H1 (cell line): ENCODE results near the gene ZNF385D. TPM values are rescaled to one million over a fixed set of nuclear protein-coding genes. Genes with fewer than 3 reads are reported as not detected.

ENCODE experiments used
- CTCF ChIA-PET: fragments of 300-600 bp; sonication (Branson Sonifier 250); formaldehyde crosslinking; loops from one replicate; lab custom pipeline; 2021; ENCODE audit not compliant: partially characterized antibody; lab: Charles Lee
- POLR2A ChIA-PET: fragments of 300-600 bp; sonication (Branson Sonifier 250); formaldehyde crosslinking; loops from one replicate; lab custom pipeline; 2021; ENCODE audit warnings: inconsistent platforms; ENCODE audit not compliant: partially characterized antibody; lab: Charles Lee
- DNase-seq, 2 experiments: peaks; one replicate each; pipeline versions ENCODE4 v3.0.0 to v3.0.0-alpha.2; 2010 to 2022; ENCODE audit warnings: low spot score in 2 of 2, low read depth in 1 of 2, mixed read lengths in 1 of 2
- FAIRE-seq: peaks from 2 replicates; lab custom pipeline; 2011; peaks lifted over from hg19 to GRCh38; lab: Jason Lieb, UNC
- H2AFZ ChIP-seq: 2 replicates; pipeline ENCODE4 v1.8.1; 2012; ENCODE audit warnings: low read length, inconsistent platforms
- H2AK5ac ChIP-seq: 2 replicates; pipeline ENCODE4 v1.6.1; 2013; ENCODE audit warnings: low read depth, low read length
- H2BK120ac ChIP-seq: replicated peaks from 2 replicates; pipeline ENCODE3; 2013; ENCODE audit warnings: low read depth, low read length, inconsistent platforms
- H2BK12ac ChIP-seq: 2 replicates; pipeline ENCODE4 v1.6.1; 2013; ENCODE audit warnings: low read depth, low read length
- H2BK15ac ChIP-seq: 2 replicates; pipeline ENCODE4 v1.6.1; 2013; ENCODE audit warnings: low read length
- H2BK20ac ChIP-seq: 2 replicates; pipeline ENCODE4 v1.6.1; 2013; ENCODE audit warnings: low read length
- H2BK5ac ChIP-seq: 2 replicates; pipeline ENCODE4 v1.6.1; 2013; ENCODE audit warnings: low read depth, low read length
- H3K14ac ChIP-seq: 2 replicates; pipeline ENCODE4 v1.6.1; 2013; ENCODE audit warnings: inconsistent platforms; ENCODE audit not compliant: insufficient read length
- H3K18ac ChIP-seq: 2 replicates; pipeline ENCODE4 v1.6.1; 2013; ENCODE audit warnings: low read length; ENCODE audit errors: extremely low read depth
- H3K23ac ChIP-seq: 2 replicates; pipeline ENCODE4 v1.6.1; 2013; ENCODE audit warnings: inconsistent platforms; ENCODE audit not compliant: insufficient read length
- H3K23me2 ChIP-seq: 2 replicates; pipeline ENCODE4 v1.6.1; 2013; ENCODE audit warnings: low read depth, low read length
- H3K27ac ChIP-seq: 2 replicates; pipeline ENCODE4 v1.6.1; 2011; ENCODE audit warnings: low read depth, low read length, inconsistent platforms
- H3K27me3 ChIP-seq, 4 experiments: replicated peaks in 1 of 4; 1 replicate in 1 of 4; 2 replicates in 3 of 4; pipeline versions ENCODE4 v1.6.1 to v1.8.1; 2011 to 2013; ENCODE audit warnings: low read length in 3 of 4, mild to moderate bottlenecking in 3 of 4, inconsistent platforms in 2 of 4, mixed read lengths in 2 of 4, moderate library complexity in 1 of 4; ENCODE audit not compliant: control insufficient read depth in 3 of 4, insufficient read depth in 3 of 4; ENCODE audit errors: extremely low read depth in 1 of 4
- H3K36me3 ChIP-seq, 4 experiments: 2 replicates each; pipeline versions ENCODE4 v1.6.1 to v1.8.1; 2011 to 2013; ENCODE audit warnings: mild to moderate bottlenecking in 4 of 4, low read length in 3 of 4, moderate library complexity in 2 of 4, control low read depth in 1 of 4, inconsistent platforms in 1 of 4; ENCODE audit not compliant: insufficient read depth in 4 of 4, control insufficient read depth in 2 of 4
- H3K4ac ChIP-seq: replicated peaks from 2 replicates; pipeline ENCODE3; 2013; ENCODE audit warnings: low read length, low read depth, mixed read lengths, inconsistent platforms; ENCODE audit not compliant: insufficient read length
- H3K4me1 ChIP-seq, 4 experiments: replicated peaks in 1 of 4; 1 replicate in 1 of 4; 2 replicates in 3 of 4; pipeline versions ENCODE4 v1.6.1 to v1.8.1; 2011 to 2013; ENCODE audit warnings: low read length in 3 of 4, inconsistent platforms in 2 of 4, mixed read lengths in 1 of 4; ENCODE audit not compliant: insufficient read depth in 4 of 4, control insufficient read depth in 3 of 4
- H3K4me2 ChIP-seq, 2 experiments: 2 replicates each; pipeline versions ENCODE4 v1.6.1 to v1.8.1; 2011 to 2013; ENCODE audit warnings: low read depth in 2 of 2, low read length in 2 of 2, control low read depth in 1 of 2, inconsistent platforms in 1 of 2, mild to moderate bottlenecking in 1 of 2; ENCODE audit not compliant: insufficient read depth in 1 of 2
- H3K4me3 ChIP-seq, 4 experiments: fragments of 200-600, 300-600 bp in 1 of 4; sonication (generic), shearing (Covaris generic), sonication (Bioruptor Twin) in 1 of 4; 2 replicates each; pipeline versions ENCODE4 v1.5.1 to v1.8.1; 2011 to 2016; ENCODE audit warnings: low read length in 4 of 4, low read depth in 3 of 4, control low read depth in 2 of 4, inconsistent platforms in 2 of 4, mild to moderate bottlenecking in 2 of 4, mixed read lengths in 1 of 4, moderate library complexity in 1 of 4; ENCODE audit not compliant: insufficient read depth in 2 of 4; ENCODE audit errors: extremely low read depth in 1 of 4
- H3K56ac ChIP-seq: replicated peaks from 2 replicates; pipeline ENCODE3; 2013; ENCODE audit warnings: low read depth, mild to moderate bottlenecking, mixed read lengths, low read length, inconsistent platforms; ENCODE audit not compliant: insufficient read length
- H3K79me1 ChIP-seq: 2 replicates; pipeline ENCODE4 v1.6.1; 2013; ENCODE audit warnings: low read depth, low read length, control low read depth
- H3K79me2 ChIP-seq, 2 experiments: 2 replicates each; pipeline versions ENCODE4 v1.6.1 to v1.8.1; 2012 to 2013; ENCODE audit warnings: low read length in 2 of 2, mild to moderate bottlenecking in 2 of 2, inconsistent platforms in 1 of 2; ENCODE audit not compliant: insufficient read depth in 2 of 2, control insufficient read depth in 1 of 2
- H3K9ac ChIP-seq, 4 experiments: replicated peaks in 1 of 4; 1 replicate in 1 of 4; 2 replicates in 3 of 4; pipeline versions ENCODE4 v1.6.1 to v1.8.1; 2011 to 2013; ENCODE audit warnings: low read depth in 3 of 4, low read length in 3 of 4, control low read depth in 2 of 4, mild to moderate bottlenecking in 2 of 4, moderate library complexity in 2 of 4, inconsistent platforms in 1 of 4; ENCODE audit errors: extremely low read depth in 1 of 4
- H3K9me3 ChIP-seq, 2 experiments: 2 replicates each; pipeline versions ENCODE4 v1.6.1 to v1.8.1; 2012 to 2013; ENCODE audit warnings: mild to moderate bottlenecking in 2 of 2, moderate library complexity in 2 of 2, control low read depth in 1 of 2, inconsistent platforms in 1 of 2, low read depth in 1 of 2, low read length in 1 of 2, mixed read lengths in 1 of 2; ENCODE audit not compliant: insufficient read depth in 2 of 2
- H4K20me1 ChIP-seq, 2 experiments: replicated peaks in 1 of 2; 2 replicates each; pipeline versions ENCODE3 to v1.8.1; 2011 to 2013; ENCODE audit warnings: inconsistent platforms in 2 of 2, low read length in 2 of 2, mild to moderate bottlenecking in 1 of 2; ENCODE audit not compliant: insufficient read depth in 2 of 2, control insufficient read depth in 1 of 2
- H4K5ac ChIP-seq: 2 replicates; pipeline ENCODE4 v1.6.1; 2013; ENCODE audit warnings: low read length, low read depth, mixed read lengths, inconsistent platforms; ENCODE audit not compliant: insufficient read length
- H4K8ac ChIP-seq: 2 replicates; pipeline ENCODE4 v1.8.0; 2013; ENCODE audit warnings: mild to moderate bottlenecking, moderate library complexity, low read length, inconsistent platforms; ENCODE audit not compliant: insufficient read depth; ENCODE audit errors: extremely low read depth
- H4K91ac ChIP-seq: replicated peaks from 2 replicates; pipeline ENCODE3; 2013; ENCODE audit warnings: low read length, mixed read lengths, inconsistent platforms; ENCODE audit not compliant: insufficient read length
- EGR1 ChIP-seq: IDR thresholded peaks from 2 replicates; pipeline ENCODE4 v1.6.1; 2011; ENCODE audit warnings: low read depth, low read length, borderline replicate concordance
- GABPA ChIP-seq: IDR thresholded peaks from 2 replicates; pipeline ENCODE4 v1.6.1; 2011; ENCODE audit warnings: mild to moderate bottlenecking, low read length, moderate library complexity, borderline replicate concordance; ENCODE audit not compliant: insufficient read depth
- KDM5A ChIP-seq: fragments of 200-600 bp; IDR thresholded peaks from 2 replicates; pipeline ENCODE4 v1.7.1; 2012; ENCODE audit warnings: mild to moderate bottlenecking, low read length, inconsistent platforms, mixed read lengths
- WGBS, 2 experiments: shearing (Covaris generic) in 1 of 2; methylation state at CpG; one replicate each; pipeline versions ENCODE4 v1.1.6 to v1.1.7; 2013 to 2015; ENCODE audit warnings: low lambda C conversion rate in 2 of 2, mixed read lengths in 2 of 2, inconsistent platforms in 1 of 2, low coverage in 1 of 2, missing lambda C conversion rate in 1 of 2; ENCODE audit not compliant: insufficient replicate concordance in 2 of 2, insufficient coverage in 1 of 2, insufficient read length in 1 of 2; ENCODE audit errors: extremely low coverage in 1 of 2, missing lambda C conversion rate in 1 of 2; 5-methylcytosine and 5-hydroxymethylcytosine counted together
- polyA plus RNA-seq, 7 experiments: library from polyadenylated mRNA; depleted of rRNA in 3 of 7; stranded (reverse) in 5 of 7; unstranded in 2 of 7; fragments of >200 nt in 5 of 7; fragments of 200-250 nt in 2 of 7; gene quantifications; 1 replicate in 5 of 7; 2 replicates in 1 of 7; 4 replicates in 1 of 7; pipeline versions ENCODE4 v1.2.1 to v1.2.3, GENCODE V29; 2011 to 2013; ENCODE audit warnings: missing spikeins in 2 of 7, mixed read lengths in 2 of 7
- total RNA-seq: library from RNA; stranded (reverse); fragmentation: NEBNext Ultra II Directional; extraction: Animal tissue kit (Norgen Biotek cat#: 25700); gene quantifications from 2 replicates; pipeline ENCODE4 v1.2.1, GENCODE V29; 2021

ZNF385D gene
- total and polyA plus RNA-seq, 2 of the 8 experiments (the other 6 are each of a cell fraction or from before 2014, with no cell fraction given): 5.9 to 10.8 TPM

DNA sequence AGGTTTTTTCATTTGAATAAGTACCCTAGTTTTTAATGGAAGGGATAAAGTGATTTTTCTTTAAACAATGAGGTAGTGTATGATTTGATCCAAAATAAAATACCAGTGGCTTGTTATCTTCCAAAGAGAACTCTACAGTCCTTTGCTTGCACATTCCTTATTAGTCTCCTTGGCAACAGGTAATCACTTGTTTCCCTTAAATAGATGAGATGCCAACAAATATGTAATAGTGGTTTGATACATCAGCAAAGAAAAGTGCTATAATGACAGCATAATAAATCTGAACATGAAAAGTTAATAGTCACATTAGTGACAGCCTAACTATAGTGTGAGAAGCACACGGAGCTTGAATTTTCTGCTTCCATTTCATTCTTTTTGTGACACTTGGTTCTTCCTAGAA lies 360.2 kb downstream of the ZNF385D start:
- H3K27me3 ChIP-seq: no peaks in the 10 kb centered on the region
- TF ChIP-seq GABPA: no peak
- TF ChIP-seq KDM5A: no peak
- no peak for TF ChIP-seq EGR1
- TF ChIP-seq, all 59 proteins: peak for 0
- POLR2A ChIA-PET: no interaction called here
- Histone ChIP-seq H3K9me3 (peaks cover 0 to 7% of the 10 kb centered on the region in 2 experiments; a peak in 2 of 4 replicates), H3K23me2 (no peaks in the 10 kb centered on the region), H3K9ac (no peak overlapping the region), H3K36me3 (peaks cover 0 to 2% (median 0%) of the 10 kb centered on the region in 4 experiments; a peak in 1 of 8 replicates), H3K4me3 (no peak overlapping the region), H4K20me1 (no peaks in the 10 kb centered on the region), H2BK5ac (no peak overlapping the region), H3K4me1 (no peaks in the 10 kb centered on the region), H4K5ac (no peak overlapping the region), H3K14ac (no peak overlapping the region), H3K56ac (no peak overlapping the region), H3K18ac (no peak overlapping the region), H2BK20ac (no peak overlapping the region), H3K79me1 (no peaks in the 10 kb centered on the region), H2AK5ac (no peak overlapping the region), H4K91ac (no peak overlapping the region), H3K27ac (no peak overlapping the region), H3K4me2 (no peak overlapping the region), H2BK120ac (no peak overlapping the region), H3K4ac (no peak overlapping the region), H3K79me2 (no peaks in the 10 kb centered on the region), H3K23ac (no peak overlapping the region), H4K8ac (no peak overlapping the region), H2AFZ (no peak overlapping the region), H2BK15ac (no peak overlapping the region), H2BK12ac (no peak overlapping the region)
- 75% methylated on average over 1 of the region's 1 CpG; no CpG with 5 or more reads in 1 of the 2 experiments for WGBS, 2 experiments
- CTCF ChIA-PET: no interaction called here
- no peak for DNase-seq
- no peak for FAIRE-seq
